HepG2 (cell line): ENCODE results near the gene PLEKHD1.

Source experiments
- CEBPG ChIP-seq: IDR thresholded peaks from 2 replicates; pipeline ENCODE4 v1.6.1; 2016
- CTCF ChIP-seq: sonication (generic); formaldehyde crosslinking; IDR thresholded peaks from 2 replicates; pipeline ENCODE4 v1.5.0; 2020; ENCODE audit warnings: mild to moderate bottlenecking, missing genetic modification reagents, moderate library complexity
- DNMT1 ChIP-seq: sonication (generic); formaldehyde crosslinking; IDR thresholded peaks from 2 replicates; pipeline ENCODE4 v1.5.1; 2020; ENCODE audit warnings: mild to moderate bottlenecking, missing genetic modification reagents
- FOXC1 ChIP-seq: sonication (generic); formaldehyde crosslinking; IDR thresholded peaks from 2 replicates; pipeline ENCODE4 v1.8.0; 2022; ENCODE audit warnings: mild to moderate bottlenecking, missing genetic modification reagents, borderline replicate concordance
- GABPB1 ChIP-seq: IDR thresholded peaks from 2 replicates; pipeline ENCODE4 v1.6.1; 2016; ENCODE audit warnings: mild to moderate bottlenecking, missing genetic modification reagents, moderate library complexity, missing compliant biosample characterization
- HDAC1 ChIP-seq: sonication (generic); formaldehyde crosslinking; IDR thresholded peaks from 2 replicates; pipeline ENCODE4 v1.5.1; 2020; ENCODE audit warnings: mild to moderate bottlenecking, missing genetic modification reagents
- PLSCR1 ChIP-seq: sonication (generic); formaldehyde crosslinking; IDR thresholded peaks from 2 replicates; pipeline ENCODE4 v1.5.0; 2020; ENCODE audit warnings: missing genetic modification reagents, mild to moderate bottlenecking, borderline replicate concordance
- POLR2AphosphoS5 ChIP-seq: IDR thresholded peaks from 2 replicates; pipeline ENCODE4 v1.6.1; 2012; ENCODE audit warnings: low read depth, low read length
- PRDM15 ChIP-seq: sonication (generic); formaldehyde crosslinking; IDR thresholded peaks from 2 replicates; pipeline ENCODE4 v1.4.0; 2020; ENCODE audit warnings: missing genetic modification reagents
- SOX6 ChIP-seq, 2 experiments: fragments of 450-650 bp in 1 of 2; sonication (generic) in 1 of 2; formaldehyde crosslinking in 1 of 2; IDR thresholded peaks; 2 replicates each; pipeline versions ENCODE4 v1.4.0 to v1.6.1; 2017 to 2020; ENCODE audit warnings: antibody characterized with exemption in 1 of 2, mild to moderate bottlenecking in 1 of 2, missing genetic modification reagents in 1 of 2
- ZBTB33 ChIP-seq: sonication (generic); formaldehyde crosslinking; IDR thresholded peaks from 2 replicates; pipeline ENCODE4 v1.4.0; 2020; ENCODE audit warnings: missing genetic modification reagents
- ZNF274 ChIP-seq: sonication (generic); formaldehyde crosslinking; IDR thresholded peaks from 2 replicates; pipeline ENCODE4 v1.5.1; 2020; ENCODE audit warnings: mild to moderate bottlenecking, missing genetic modification reagents

GRCh38 chr14:69518289-69519101, 34.0 kb downstream of the PLEKHD1 start:
- TF ChIP-seq CTCF (CRISPR knock-in tag), result no peak
- TF ChIP-seq DNMT1 (CRISPR knock-in tag), result no peak
- no peak for TF ChIP-seq CEBPG (CRISPR knock-in tag)
- TF ChIP-seq FOXC1 (CRISPR knock-in tag), result no peak
- no peak for TF ChIP-seq SOX6 (IDR thresholded peaks at IDR 0.05)
- TF ChIP-seq SOX6 (CRISPR knock-in tag; IDR thresholded peaks at IDR 0.05), result no peak
- TF ChIP-seq PLSCR1, result no peak
- no peak for TF ChIP-seq GABPB1 (CRISPR knock-in tag)
- TF ChIP-seq ZNF274 (CRISPR knock-in tag), result no peak
- no peak for TF ChIP-seq POLR2AphosphoS5
- TF ChIP-seq ZBTB33 (CRISPR knock-in tag), result no peak
- TF ChIP-seq HDAC1 (CRISPR knock-in tag), result no peak
- TF ChIP-seq PRDM15 (CRISPR knock-in tag), result no peak
